Measurements from ENCODE around the gene USP6NL. TPM values are rescaled to one million over a fixed set of nuclear protein-coding genes. Genes with fewer than 3 reads are reported as not detected.

The USP6NL gene
- total and polyA plus RNA-seq, 2 of the 8 experiments (the other 6 are each of a cell fraction or from before 2014, with no cell fraction given) = 10.9 to 28.8 TPM

DNA sequence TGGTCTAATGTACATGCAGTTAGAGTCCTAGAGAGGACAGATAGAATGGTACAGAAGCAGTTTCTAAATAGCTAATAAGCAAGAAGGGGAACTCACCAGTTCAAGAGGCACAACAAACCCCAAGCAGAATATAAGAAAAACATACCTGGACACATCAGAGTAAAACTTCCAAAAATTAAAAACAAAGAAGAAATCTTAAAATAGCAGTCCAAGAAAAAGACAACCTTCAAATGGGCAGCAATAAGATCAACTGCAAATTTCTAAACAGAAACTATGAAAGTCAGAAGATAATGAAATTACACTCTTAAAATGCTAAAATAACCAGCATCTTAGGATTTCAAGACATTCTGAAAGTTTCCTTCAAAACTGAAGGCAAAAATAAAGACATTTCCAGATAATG lies 55.9 kb downstream of the USP6NL start (continued):
- TF ChIP-seq GABPA (IDR thresholded peaks at IDR 0.05; ENCODE audit: borderline replicate concordance, insufficient read depth, low read length) (no peak), TCF12 (IDR thresholded peaks at IDR 0.05; ENCODE audit: low read depth, low read length) (no peak)
- TF ChIP-seq, protein P1, sequence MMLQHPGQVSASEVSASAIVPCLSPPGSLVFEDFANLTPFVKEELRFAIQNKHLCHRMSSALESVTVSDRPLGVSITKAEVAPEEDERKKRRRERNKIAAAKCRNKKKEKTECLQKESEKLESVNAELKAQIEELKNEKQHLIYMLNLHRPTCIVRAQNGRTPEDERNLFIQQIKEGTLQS (IDR thresholded peaks at IDR 0.05; ENCODE audit: insufficient read depth, low read depth, low read length) = no peak
